GM11168 (cell line): ENCODE data around the gene RIN3.

ENCODE experiments used
- in situ Hi-C: fragments of 300-500 bp; cut with MboI; formaldehyde crosslinking; loops from one replicate; pipeline ENCODE4 v1.12.0; 2022; ENCODE audit warnings: low sequenced_read_pairs; ENCODE audit not compliant: unreplicated experiment

Gene RIN3

DNA sequence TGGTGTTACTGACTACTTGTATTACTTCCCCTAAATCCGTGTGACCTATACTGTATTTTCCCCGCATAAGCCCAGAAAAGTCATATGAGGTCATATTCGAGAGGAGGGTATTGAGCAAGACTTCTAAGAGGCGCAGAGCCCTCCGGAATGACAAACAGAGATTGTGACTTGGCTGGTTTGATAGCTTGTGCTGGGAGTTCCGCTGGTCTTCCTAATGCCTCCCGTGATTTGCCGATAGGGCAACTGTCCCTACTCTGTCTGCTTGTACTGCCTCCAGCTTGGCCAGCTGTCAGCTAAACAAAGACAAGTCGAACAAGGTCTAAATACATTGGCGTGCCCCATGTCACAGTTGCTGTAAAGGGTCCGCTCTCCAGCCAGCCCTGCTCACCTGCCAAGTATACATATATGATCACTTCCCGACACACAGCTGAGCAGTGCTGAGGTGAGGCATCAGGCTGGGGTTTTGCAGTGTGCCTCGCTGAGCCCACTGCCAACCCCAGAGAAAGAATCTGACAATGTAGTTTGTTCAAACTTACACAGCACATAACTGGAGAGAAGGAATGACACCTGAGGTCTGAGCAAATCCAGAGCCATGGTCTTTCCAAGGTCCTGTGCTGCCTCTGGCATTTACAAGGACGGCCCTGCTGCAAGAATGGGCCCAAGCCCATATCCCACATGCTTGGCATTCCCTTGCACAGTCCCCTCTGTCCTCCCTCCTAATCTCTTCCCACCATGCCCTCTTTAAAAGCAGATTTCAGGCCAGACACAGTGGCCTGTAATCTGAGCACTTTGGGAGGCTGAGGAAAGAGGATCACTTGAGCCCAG lies 211.1 kb downstream of the RIN3 start:
- in situ Hi-C loops: no loop called here

DNA sequence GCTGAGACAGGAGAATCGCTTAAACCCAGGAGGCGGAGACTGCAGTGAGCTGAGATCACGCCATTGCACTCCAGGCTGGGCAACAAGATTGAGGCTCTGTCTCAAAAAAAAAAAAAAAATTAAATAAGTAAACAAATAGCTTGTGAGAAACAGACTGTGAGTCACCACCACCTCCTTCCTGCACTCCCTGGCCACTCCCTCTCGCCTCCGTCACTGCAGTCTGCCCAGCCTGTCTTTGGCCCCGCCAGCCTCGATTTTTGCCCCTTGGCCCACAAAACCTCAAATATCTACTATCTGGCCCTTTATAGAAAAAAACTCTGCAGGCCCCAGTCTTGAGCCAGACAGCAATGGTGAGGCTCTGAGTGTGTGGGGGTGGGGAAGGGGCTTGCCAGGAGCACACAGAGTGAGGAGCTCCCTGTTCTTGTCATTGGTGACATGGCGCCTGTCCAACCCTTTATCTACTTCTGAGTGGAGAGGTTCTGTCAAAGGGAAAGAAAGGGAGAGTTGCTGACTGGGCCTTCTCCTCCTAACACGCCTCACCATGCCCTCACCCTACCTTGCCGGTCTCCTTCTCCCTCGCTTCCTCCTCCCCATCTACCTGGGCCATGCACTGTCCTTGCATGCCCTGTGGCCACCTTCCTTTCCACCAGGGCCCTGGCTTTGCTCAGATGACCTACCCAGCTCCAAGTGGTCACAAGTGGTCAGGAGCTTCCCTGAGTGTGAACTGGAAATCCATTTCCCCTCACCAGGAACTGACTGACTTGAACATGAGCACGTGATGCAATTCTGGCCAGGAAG lies 212.8 kb downstream of the RIN3 start:
- in situ Hi-C loops: no loop called here

DNA sequence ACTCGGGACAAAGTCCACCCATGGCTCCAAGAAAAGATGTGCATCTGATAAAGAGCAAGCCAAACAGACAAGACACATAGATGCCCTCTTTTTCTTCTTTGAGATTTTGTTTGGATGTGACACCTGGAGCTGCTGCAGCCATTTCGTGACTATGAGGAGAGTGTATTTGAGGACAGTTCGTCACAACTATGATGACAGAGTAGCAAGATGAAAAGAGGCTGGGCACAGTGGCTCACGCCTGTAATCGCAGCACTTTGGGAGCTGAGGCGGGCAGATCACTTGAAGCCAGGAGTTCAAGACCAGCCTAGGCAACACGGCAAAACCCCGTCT lies 213.3 kb downstream of the RIN3 start:
- in situ Hi-C loops: no loop called here

DNA sequence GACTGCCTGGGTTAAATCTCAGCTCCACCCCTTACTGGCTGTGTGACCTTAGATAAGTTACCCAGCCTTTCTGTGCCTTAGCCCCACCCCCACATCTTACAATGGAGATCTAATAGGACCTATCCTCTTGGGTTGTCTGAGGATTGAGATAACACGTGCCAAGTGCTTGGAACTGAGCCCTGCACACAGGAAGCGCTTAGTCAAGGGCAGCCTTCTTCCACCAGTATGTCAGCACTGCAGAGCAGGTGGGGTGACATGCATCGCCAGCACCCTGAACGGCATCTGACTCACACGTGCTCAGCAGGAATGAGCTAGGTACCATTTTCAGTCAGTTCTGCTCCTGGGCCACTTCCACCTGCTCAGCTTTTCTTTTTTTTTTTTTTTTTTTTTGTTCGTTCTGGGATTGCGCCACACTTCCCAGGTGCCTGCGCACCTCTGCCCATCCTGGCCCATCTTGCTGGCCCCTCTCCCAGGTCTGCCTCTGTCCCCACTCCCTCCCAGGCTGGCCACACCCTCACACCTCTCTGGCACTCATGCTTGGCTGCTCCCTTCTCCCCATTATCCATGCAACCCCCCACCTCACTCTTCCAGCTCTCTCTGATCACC lies 215.3 kb downstream of the RIN3 start:
- in situ Hi-C loops: no loop called here

DNA sequence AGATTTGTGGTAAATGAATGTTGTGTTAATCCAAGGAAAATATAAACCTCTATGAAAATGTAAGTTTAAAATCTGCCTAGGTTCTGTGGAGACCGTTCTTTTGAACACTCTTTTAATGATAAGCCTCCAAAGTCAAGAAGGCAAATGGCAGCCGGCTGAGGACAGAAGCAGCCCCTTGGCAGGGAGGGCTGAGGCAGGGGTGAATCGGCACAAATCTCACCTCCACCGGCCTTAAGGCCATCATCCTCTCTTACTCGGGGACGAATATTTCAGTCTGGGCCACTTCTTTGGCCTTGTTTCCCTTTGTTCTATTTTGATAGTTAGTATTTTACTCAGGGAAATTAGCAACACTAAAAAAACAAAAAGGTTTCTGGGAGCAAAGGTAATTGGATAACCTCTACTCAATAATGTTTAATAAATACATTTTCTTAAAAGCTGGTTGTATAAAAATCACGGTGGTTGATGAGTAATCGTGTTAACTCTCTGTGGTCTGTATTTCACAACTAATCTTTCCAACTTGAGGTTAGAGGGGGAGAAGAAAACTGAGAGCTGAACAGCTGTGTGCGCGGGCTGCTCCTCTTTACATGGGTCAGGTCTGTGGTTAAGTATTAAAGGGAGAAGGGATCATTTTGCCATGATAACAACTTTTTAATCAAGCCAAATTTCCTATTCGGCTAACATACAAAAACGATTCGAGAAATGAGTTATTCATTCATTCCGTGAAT lies 216.2 kb downstream of the RIN3 start:
- in situ Hi-C loops: no loop called here

DNA sequence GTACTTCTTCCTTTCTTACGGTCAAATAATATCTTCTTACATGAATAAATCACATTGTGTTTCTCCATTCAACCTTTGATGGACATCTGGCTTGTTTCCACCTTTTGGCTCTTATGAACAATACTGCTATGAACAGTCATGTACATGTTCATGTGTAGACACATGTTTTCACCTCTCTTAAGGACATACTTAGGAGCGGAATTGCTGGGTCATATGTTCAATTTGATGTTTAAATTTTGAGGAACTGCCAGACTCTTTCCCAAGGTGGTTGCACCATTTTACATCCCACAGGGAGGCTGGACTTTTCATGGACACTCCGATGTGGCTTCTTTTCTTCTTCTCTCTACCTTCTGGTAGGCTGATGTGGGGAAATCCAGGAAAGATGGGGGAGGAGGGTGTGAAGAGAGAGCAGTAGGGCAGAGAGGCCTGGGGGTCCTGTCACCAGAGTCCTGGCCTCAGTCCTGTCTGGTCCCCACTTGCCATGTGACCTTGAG lies 218.1 kb downstream of the RIN3 start:
- in situ Hi-C loops: no loop called here

DNA sequence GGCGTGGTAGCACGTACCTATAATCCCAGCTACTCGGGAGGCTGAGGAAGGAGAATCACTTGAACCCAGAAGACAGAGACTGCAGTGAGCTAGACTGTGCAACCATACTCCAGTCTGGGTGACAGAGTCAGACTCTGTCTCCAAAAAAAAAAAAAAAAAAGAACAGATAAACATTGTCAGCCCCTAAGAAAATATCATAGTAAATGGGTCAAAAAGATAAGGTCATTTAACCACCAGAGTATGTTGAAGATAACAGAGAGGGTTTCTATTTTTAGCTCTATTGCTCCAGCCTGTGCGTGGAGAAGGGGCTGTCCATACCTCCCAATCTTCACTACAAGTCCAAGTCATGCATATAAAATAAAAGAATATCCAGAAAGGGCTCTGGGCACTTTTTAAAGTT lies 219.4 kb downstream of the RIN3 start:
- in situ Hi-C loops: no loop called here

DNA sequence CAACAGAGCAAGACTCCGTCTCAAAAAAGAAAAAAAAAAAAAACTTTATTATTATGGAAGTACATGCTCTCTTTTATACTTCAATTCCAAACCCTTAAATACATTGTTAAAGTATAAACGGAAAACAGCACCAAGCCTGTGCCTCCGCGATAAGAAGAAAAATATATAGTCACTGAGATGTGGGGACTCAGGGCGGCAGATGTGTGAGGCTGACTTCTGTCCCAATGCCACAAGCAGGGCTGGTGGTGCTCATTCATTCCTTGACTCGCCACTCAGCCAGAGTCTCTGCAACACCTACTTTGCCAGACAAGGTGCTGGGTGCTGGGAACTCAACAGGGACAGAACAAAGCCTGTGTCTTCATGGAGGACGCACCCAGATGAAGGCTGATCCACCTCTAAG lies 221.0 kb downstream of the RIN3 start:
- in situ Hi-C loops: no loop called here

DNA sequence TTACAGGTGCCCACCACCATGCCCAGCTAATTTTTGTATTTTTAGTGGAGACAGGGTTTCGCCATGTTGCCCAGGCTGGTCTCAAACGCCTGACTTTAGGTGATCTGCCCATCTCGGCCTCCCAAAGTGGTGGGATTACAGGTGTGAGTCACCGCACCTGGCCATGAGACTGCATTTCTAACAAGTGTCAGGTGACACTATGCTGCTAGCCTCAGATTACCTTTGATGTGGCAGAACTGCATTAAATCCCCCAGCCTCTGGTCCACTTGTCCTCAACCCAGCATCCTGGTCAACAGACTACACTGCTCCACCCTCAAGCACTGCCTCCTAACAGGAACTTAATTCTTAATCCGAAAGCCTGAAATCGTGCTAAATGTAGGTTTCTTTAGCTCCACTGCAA lies 221.8 kb downstream of the RIN3 start:
- in situ Hi-C loops: no loop called here

DNA sequence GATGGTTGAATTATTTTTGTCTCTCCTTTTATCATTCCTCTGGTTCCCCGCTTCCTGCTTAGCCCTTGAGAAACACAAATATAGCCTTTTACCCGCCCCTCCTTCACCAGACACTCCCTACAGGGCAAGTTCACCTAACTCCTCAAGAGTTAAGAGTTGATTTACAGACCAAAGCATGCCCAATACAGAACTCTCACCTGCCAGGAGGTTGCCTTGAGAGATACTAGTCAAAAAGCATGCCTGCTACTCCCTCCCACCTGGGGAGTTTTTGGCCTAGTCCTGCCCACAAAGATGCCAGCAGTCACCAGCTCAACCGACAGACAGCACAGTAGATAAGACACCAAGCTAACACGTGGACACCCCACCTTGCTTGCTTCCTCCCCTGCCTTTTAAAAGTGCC lies 223.6 kb downstream of the RIN3 start:
- in situ Hi-C loops: no loop called here

DNA sequence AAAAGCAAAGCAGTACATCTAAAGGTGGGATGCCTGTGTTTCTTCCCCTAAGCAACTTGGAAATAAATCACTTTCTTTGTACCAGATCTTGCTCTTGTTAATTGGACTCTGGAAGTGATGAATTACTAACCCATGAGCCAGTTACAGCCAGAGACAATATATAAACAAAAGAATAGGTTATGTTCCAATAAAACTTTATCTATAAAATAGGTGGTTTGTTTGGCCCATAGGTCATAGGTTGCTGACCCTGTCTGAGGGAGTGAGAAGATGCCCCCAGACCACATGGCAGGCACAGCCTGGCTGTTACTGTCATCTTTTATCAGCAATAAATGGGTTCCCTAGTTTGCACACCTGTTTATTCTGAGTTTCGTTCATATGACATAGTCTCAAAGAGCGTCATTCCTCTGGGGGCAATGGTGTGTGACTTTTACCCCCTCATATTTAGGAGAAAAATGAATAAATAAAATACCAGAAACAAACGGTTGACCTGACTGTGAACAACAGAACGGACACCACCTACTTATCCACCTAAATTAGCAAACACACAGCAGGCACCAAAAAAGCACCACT lies 224.1 kb downstream of the RIN3 start:
- in situ Hi-C loops: no loop called here
